Keratinocyte (primary cell): ENCODE results near the gene FSTL3.

Source experiments
- EZH2 ChIP-seq: IDR thresholded peaks from one replicate; pipeline ENCODE4 v1.6.1; 2012; ENCODE audit warnings: inconsistent platforms, mild to moderate bottlenecking, low read length, moderate library complexity
- TF ChIP-seq, protein P1 (sequence below), 3 experiments: IDR thresholded peaks in 1 of 3; conservative IDR thresholded peaks in 1 of 3; optimal IDR thresholded peaks in 1 of 3; 2 replicates in 2 of 3; 3 replicates in 1 of 3; pipeline versions ENCODE3 to v1.5.1; 2011; ENCODE audit warnings: low read length in 3 of 3, mild to moderate bottlenecking in 3 of 3, moderate library complexity in 2 of 3, control low read depth in 1 of 3, inconsistent platforms in 1 of 3; ENCODE audit not compliant: insufficient read depth in 2 of 3; ENCODE audit errors: extremely low read depth in 1 of 3

DNA sequence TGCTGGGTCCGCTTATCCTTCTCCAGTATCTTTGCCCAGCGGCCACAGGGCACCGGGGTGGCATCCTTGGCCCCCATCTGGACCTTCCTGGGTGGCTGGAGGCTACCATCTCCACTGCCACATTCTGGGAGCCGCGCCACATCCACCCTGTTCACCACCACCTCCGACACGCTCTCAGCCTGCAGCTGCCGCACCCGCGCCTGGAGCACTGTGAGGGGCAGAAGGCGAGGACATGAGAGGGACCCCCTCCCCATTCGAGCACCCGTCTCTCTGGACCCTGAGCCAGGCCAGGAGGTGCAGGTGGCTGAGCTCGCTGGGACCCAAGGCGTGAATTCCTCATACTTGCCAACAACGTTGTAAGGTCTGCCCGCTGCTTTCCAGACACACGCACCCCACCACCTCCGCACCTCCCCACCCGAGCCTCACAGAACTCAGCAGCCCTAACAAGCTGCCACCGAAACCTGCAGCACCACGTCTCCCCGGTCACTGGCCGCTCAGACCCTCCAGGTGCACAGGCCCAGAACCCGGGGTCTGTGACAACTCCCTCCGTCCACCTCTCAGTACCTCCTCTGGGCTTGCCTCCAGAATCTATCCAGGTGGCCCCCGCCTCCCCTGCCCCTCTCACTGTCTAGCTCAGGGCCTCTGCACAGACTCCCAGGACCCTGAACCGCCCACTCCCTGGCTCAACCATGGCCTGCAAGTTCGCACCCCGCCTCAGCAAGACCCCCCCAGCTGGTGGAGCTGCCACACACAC, 46.1 kb upstream of the FSTL3 start:
- TF ChIP-seq, protein P1, sequence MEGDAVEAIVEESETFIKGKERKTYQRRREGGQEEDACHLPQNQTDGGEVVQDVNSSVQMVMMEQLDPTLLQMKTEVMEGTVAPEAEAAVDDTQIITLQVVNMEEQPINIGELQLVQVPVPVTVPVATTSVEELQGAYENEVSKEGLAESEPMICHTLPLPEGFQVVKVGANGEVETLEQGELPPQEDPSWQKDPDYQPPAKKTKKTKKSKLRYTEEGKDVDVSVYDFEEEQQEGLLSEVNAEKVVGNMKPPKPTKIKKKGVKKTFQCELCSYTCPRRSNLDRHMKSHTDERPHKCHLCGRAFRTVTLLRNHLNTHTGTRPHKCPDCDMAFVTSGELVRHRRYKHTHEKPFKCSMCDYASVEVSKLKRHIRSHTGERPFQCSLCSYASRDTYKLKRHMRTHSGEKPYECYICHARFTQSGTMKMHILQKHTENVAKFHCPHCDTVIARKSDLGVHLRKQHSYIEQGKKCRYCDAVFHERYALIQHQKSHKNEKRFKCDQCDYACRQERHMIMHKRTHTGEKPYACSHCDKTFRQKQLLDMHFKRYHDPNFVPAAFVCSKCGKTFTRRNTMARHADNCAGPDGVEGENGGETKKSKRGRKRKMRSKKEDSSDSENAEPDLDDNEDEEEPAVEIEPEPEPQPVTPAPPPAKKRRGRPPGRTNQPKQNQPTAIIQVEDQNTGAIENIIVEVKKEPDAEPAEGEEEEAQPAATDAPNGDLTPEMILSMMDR (optimal IDR thresholded peaks at IDR 0.05 in 1 of 3, IDR thresholded peaks at IDR 0.05 in 1 of 3, conservative IDR thresholded peaks at IDR 0.05 in 1 of 3; ENCODE audit: extremely low read depth in 1 of 3, insufficient read depth in 2 of 3, low read length in 3 of 3) = no peak
- no peak for TF ChIP-seq EZH2
